ENCODE measurements around the gene SLC6A11. TPM values are rescaled to one million over a fixed set of nuclear protein-coding genes. Genes with fewer than 3 reads are reported as not detected.

SLC6A11 gene
- total RNA-seq, 1 donor from 2014 or later: not detected

DNA sequence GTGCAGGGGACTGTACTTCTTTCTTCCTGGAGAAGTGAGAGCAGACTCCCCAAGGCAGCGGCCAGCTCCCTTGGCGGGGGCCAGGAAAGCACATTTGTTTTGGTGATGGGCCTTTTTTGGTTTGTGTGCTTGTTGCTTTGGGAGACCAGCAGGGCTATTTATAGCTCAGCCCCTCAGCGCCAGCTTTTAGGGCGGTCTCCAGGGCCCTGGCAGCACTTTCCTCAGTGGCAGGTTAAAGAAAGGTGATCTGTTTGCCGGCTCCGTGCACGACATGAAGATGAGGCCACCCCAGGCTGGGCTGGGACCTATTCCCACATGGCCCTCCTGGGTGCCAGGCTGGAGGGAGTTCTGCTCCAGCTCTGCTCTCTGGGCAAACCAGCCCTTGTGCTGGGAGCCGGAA lies 21.8 kb downstream of the SLC6A11 start:
- DNase-seq (ENCODE audit: extremely low read depth, low read depth, low spot score): no peak

DNA sequence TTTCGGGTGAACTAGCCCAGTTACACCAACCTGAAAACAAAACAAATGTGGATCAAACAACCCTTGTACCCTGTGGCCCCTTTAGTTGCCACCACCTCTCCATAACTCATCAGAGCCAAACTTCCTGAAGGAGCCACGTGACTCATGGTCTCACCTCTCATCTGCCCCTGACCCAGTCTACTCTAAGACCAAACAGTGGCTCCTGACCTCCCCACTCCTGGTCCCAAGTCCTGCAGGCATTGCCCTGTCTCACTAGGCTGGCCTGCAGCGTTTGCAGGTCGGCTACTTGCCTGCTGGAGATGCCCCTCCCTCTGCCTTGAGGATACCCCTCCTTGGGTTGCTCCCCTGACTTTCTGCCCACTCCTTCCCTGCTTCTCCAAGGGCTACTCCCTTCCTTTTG lies 23.1 kb downstream of the SLC6A11 start:
- no peak for DNase-seq (ENCODE audit: extremely low read depth, low read depth, low spot score)

DNA sequence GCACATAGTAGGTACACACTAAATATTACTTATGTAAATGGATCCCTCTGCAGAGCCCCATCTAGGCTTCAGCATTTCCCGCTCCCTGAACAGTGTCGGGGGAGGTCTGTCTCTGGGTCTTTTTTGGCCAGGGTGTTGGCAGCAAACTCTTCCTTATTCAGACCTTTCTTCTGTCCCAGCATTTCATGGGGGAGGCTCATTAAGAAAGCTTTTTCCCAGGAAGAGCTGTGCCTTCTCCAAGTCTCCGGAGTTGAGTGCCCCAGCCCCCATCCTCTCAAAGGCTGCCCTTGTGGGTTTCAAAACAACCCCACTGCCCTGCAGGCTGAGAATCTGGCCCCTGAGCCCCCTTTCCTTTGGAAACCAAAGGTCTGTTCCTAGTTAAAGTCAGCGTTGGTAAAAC lies 25.1 kb downstream of the SLC6A11 start:
- DNase-seq (ENCODE audit: extremely low read depth, low read depth, low spot score): no peak

DNA sequence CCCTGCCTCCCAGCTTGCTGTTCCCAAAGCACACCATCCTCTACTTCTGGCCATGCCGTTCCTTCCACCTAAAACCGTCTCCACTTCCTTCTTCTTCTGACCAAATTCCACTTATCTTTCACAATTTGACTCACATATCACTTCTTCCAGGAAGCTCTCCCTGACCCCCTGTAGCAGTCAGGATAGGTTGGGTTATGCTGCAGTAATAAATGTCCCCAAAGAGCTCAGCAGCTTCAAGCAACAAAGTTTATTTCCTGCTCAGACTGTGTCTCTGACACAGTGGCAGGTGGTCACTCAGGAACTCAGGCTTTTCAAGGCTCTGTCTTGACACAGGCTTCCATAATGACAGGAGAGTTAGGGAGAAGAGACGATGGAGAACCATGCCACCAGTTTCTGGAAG lies 27.4 kb downstream of the SLC6A11 start:
- DNase-seq (ENCODE audit: extremely low read depth, low read depth, low spot score): no peak

DNA sequence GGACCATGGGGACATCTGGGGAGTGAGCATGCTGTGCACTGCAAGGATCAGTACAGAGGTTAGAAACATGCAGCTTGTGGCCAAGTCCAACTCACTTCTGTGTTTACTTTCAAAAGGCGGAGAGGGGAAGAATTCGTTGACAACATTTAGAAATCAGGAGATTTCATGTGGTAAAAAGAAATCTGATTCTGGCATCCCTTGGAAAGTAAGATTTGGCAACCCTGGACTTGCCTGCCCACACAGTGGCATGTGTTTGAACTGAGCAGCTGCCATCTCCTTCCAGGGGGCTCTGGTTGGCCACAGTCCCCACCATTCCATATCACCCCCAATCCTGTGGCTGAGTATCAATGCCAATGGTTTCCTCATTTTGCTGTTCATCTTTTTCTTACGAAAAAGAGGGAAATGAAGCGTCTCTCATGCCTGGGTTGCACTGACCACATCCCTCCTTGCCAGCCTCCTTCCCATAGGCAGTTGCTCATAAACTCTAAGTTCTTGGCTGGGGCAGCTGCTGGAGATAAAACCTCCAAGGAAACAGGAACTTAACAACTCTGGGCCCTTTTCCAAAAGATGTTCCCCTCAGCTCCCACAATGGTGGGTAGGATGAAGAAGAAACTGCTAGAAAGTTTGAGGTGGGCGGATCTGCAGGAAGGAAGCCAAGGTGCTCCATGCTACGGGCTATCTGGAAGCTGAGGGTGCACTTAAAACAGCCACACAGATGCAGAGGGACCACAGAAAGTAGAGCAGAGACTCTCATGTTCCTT lies 29.2 kb downstream of the SLC6A11 start:
- DNase-seq (ENCODE audit: extremely low read depth, low read depth, low spot score): no peak

DNA sequence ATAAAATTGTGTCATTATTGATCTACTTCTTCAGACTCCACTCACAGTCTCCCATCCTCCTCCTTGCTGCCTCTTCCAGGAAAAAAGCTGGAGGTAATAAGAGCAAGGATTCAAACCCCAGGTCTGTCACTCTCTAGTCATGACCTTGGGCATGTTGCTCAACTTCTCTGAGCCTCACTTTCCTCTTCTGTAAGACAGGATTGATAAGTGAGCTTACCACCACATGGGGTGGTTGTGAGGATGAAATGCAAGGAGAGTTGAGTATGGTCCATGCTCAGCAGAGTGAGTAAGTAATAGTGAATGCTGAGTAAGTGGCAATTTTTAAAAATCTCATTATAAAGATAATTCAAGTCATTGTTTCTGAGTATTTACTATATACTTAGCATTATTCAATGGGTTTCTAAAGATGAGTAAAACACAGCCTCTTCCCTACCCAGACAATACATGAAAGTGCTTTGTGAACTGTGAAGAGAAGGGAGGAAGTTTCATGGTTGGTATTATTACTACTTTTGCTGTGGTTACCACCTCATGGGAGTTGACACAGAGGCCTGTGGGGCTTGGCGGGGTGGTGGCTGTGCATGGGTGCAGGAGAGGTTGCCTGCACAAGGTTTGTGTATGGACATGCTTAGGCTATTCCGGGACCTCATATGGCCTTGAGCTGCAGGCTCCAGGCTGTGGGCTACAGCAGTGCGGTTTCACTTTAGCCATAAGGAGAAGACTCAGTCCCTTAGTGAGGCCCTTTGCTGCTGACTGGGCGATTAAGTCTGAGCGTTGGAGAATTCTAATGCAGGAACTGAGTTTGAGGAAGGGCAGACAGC lies 30.0 kb downstream of the SLC6A11 start:
- DNase-seq (ENCODE audit: extremely low read depth, low read depth, low spot score): no peak

DNA sequence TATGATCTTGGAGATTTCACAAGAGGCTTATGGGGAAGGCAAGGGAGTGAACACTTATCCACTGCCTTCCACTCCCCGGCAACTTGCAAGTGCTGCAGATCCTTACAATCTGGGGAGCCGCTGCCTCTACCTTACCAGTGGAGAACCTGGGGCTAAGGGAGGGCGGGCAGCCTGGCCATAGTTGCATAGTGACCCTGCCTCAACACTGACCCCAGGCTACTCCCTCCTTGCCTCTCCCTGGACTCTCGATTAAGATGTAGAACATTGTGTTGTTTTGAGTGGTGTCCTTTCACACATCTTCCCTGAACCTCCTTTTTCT lies 30.6 kb downstream of the SLC6A11 start:
- DNase-seq (ENCODE audit: extremely low read depth, low read depth, low spot score): no peak

DNA sequence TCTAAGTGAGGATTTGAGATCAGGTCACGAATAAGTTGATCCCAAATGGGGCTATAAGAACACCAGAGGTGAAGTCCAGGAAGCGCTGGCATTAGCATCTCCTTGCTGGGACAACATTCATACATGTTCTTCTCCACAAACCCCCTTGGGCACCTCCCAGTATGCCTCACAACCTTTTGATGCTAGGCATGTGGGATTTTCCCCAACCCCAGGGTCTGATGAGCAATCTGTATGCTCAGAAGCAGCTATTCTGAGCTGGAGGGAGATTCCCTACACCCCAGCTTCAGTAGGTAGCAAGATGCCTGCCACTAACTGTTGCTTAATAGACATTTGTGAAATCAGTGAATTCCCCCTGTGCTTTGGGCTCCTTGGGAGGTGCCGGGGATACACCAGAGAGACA lies 32.2 kb downstream of the SLC6A11 start:
- no peak for DNase-seq (ENCODE audit: extremely low read depth, low read depth, low spot score)

DNA sequence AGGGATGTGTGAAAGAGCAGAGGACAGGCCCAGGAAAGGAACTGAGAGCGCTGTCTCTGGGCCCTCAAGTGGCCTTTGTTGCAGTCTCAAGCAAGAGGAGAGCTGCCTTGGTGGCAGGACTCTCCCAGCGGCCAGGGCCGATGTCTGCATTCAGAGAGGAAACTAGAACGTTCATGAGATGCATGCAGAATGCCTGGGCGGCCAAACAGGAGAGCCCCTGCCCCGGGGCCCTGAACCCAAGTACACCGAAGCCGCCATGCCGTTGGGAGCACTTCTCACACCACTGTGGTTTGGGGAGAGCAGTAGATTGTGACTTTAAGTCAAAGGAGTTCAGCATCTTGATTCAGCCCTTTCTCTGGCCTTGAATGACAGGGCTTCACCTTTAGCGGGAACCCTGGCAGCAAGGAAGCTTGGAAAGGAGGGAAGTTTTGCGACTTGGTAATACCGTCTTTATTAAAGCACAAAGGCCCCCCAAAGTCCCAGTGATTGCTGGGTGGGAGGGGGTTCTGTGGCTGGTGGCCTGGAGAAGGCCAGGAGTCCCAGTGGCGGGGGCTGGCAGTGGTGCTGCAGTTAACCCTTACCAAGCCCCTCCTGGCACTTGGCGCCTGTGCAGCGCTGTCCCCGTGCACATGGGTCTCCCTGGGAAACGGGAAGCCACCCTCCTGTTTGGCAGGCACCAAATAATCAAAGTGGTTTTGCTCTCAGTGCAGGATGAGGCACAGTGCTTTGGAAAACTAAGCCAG lies 36.2 kb downstream of the SLC6A11 start:
- no peak for DNase-seq (ENCODE audit: extremely low read depth, low read depth, low spot score)

DNA sequence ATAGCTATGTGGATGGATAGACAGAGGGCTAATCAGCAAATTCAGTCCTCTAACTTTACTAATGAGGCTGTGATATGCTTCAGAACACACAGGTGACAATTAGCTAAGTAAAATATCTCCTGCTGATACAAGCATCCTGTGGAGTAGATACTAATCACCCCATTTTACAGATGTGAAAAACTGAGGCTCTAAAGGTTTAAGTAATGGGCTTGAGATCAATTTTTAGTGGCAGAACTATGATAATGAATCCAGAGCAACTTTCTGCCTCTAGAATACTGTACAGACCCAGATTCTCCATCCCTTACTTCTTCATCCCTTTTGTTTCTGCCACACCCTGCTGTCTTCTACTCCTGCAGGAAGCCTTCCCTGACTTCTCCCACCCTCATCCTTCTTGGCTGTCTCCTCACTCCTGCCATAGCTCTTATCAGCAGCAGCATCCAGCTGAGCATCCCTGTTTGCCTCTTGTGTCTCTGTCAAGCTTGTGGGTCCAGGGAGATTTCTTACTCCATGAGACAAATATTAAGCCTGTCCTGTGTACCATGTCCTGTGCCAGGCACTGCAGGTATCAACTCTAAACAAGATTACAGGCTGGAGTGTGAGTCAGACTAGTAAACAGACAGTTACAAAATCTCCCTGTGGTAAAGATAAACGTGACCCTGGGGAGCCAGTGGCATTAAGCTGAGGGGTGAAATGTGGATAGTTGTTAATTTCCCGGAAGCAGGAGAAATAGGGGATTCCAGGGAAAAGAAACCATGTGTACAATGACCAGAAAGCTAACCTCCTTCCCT lies 39.2 kb downstream of the SLC6A11 start:
- no peak for DNase-seq (ENCODE audit: extremely low read depth, low read depth, low spot score)

DNA sequence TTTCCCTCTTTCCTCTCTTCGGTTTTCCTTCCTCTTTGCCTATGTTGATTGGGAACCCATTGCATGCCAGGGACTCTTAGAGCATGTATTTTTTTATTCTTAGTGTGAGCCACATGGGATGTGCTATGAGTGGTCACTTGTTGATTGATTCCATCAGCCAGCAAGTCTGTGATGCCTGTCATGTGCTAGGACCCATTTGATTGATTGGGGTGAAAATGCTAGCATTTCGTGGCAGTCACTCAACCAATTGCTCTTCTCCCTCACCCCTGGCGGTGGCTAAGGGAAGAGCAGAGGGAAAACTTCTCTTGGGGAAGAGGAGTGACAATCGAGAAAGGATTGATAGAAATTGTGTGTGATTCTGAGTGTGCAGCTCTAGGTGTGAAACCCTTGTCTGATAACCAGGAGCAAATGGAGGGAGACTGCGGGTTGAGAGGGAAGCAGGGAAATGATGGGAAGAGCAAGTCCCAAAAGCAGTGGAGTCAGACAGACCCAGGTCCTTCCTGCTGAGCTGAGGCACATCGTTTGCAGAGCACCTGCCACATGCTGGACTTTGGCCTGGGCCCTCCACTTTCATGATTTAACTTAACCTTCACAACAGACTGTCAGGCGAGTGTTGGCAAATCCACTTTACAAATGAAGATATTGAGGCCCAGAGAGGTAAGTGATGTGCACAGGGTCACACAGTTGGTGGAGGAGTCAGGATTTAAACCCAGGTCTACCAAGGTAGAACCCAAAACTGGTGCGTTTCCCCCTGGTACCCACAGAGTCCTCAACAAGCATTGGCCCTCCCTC lies 40.0 kb downstream of the SLC6A11 start:
- DNase-seq (ENCODE audit: extremely low read depth, low read depth, low spot score): no peak

DNA sequence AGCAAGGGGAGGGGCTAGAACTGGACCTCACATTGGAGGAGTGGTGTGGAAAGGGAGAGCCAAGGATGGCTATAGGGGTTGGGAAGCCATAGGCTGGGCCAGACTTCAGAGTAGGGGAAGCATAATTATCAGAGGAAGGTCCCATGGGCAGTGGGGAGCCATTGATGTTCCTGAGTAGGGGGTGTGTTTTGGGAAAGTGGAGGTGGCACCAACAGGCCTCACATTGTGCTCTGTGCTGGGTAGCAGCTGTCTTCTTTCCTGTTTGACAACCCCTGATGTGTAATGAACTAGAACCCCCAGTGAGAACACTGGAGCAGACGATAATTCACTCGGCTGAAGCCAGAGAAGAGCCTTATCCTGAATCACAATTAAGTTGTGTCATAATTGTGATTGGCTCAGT lies 41.2 kb downstream of the SLC6A11 start:
- no peak for DNase-seq (ENCODE audit: extremely low read depth, low read depth, low spot score)

DNA sequence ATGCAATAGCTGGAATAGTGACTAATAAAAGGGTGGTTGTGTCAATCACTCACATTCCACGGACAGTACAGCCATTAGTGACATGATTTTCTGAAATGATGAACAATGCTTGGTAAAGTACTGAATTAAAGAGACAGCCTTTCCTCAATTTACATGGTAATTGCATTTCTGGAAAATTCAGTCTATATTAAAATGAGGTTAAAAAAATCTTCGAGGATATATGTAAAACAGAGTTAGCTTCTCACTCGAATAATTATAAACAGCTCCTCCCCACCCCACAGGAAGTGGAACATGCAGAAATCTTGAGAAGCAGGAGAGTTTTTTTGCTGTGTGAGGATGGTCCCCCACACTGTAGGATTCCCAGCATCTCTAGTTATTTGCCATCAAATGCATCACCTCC lies 42.1 kb downstream of the SLC6A11 start:
- no peak for DNase-seq (ENCODE audit: extremely low read depth, low read depth, low spot score)

DNA sequence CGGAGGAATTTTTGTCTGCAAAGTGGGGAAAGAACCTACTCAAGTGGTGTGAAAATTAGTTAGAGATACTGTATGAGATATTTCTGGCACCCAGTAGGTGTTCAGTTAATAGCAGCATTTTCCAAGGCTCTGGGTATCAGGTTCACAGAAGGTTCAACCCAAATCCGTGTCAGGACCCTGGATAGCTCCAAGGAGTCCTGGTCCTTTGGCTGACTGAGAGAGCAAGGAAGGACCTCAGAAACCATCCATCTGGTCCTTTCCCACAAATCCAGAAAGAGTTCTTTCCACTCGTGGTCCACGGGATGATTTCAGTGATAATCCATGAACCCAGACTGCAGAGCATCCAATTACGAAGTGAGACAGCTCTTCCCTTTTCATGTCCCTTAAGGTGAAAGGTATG lies 51.4 kb downstream of the SLC6A11 start:
- no peak for DNase-seq (ENCODE audit: extremely low read depth, low read depth, low spot score)

DNA sequence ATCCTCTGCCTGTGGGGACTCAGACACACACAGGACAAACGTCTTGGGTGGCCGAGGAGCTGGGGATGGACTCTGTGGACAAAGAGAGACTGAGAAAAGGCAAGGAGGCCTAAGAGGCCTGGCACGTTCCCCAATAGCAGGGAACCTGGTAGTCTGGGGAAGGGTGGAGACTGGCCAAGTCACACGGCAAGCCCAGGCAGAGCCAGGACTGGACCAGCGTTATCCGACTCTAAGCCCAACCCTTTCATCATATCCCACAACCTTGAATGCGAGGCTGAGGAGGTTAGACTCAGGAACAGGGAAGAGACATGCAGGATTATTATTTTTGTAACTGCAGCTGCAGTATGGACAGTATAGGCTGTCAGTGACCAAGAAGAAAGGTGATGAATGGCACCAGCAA lies 53.4 kb downstream of the SLC6A11 start:
- DNase-seq (ENCODE audit: extremely low read depth, low read depth, low spot score): no peak

DNA sequence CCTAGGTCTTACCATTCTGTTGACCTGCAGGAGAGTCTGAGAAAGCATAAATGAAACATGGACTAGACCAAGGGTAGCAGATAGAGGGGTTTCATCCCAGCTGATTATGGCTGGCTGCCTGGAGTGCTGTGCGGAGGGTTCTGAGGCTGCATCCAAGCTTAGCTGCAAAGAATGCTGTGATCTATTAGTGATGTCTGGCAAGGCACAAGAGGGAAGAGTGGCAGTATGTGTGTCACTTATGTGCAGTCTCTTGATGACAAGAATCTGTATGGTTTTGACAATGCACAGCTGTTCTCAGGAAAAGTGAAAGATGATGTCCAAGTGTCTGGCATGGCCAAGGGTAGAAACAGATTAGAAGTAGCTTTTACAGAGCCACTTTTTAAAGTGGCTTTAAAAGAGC lies 54.3 kb downstream of the SLC6A11 start:
- DNase-seq (ENCODE audit: extremely low read depth, low read depth, low spot score): no peak

DNA sequence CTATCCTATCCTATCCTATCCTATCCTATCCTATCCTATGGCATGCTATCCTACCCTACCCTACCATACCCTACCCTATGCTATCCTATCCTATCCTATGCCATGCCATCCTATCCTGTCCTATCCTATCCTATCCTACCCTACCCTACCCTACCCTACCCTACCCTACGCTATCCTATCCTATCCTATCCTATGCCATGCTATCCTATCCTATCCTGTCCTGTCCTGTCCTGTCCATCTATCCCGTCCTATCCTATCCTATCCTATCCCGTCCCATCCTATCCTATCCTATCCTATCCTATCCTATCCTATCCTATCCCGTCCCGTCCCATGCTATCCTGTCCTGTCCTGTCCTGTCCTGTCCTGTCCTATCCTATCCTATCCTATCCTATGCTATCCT lies 57.4 kb downstream of the SLC6A11 start:
- DNase-seq (ENCODE audit: extremely low read depth, low read depth, low spot score): no peak

DNA sequence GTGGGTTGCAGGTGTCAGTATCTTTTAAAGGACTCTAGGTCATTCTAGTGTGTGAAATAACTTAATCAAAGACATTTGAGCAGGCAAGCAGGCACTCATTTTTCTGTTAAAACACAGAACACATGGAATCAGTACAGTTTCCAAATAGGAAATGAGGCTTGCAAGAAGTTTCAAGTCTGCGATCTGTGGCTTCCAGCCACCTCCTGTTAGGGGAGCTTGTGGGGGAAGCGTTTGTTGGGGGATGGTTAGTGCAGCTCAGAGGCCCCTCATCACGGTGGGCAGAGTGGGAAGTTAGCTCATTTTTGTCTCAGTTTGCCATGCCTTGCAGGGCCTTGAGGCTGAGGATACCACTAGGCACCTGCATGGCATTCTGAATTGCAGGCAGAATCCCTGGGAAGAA lies 59.9 kb downstream of the SLC6A11 start:
- no peak for DNase-seq (ENCODE audit: extremely low read depth, low read depth, low spot score)

DNA sequence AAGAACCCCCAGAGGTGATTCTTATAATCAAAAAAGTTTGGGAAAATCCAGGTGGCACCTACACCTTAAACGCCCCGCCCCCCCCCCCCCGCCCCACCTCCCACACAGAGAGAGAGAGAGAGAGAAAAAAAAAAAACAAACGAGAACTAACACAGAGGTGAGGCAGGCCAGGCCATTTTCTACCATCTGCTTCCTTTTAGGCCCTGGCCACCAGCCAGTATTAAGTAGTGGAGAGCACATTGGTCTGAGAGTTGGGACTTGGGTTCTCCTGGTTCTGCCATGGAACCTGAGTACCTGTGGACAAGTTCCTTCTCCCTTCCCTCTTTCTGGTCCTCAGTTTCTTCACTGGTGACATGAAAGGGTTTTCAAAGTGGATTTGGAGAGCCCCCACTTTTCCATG lies 60.6 kb downstream of the SLC6A11 start:
- no peak for DNase-seq (ENCODE audit: extremely low read depth, low read depth, low spot score)

DNA sequence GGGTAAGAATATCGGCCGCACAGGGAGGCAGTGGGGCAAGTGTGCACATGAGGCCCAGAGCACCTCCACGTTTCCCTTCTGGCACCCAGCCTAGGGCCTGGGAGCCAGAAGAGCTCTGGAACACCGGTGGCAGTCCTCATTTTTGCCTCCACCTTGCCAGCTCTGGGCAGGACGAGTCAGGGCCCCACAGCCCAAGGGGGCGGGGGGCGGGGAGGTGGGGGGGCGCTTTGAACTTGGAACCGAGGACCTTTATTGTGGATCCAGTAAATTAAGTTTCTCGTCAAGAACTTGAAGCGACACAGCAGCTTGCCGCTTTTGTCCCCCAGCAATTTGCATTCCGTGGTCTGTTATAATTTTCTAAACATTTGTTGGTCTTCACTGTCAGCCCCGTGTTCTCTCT lies 66.8 kb downstream of the SLC6A11 start:
- DNase-seq (ENCODE audit: extremely low read depth, low read depth, low spot score): no peak

Measured in glomerular endothelial cell (primary cell).